HG03066 (cell line): Measurements from ENCODE around the gene ODAPH.
"Not testable (repeated sequence)": the region's sequence is repeated elsewhere in the genome, so short reads cannot be mapped to it uniquely, and the experiment has no call there.

Experiments
- ATAC-seq: cut with Tn5 transposase; IDR thresholded peaks from one replicate; pipeline ENCODE4 v1.9.1; 2021; ENCODE audit warnings: low read depth; ENCODE audit not compliant: unreplicated experiment

ODAPH gene

DNA sequence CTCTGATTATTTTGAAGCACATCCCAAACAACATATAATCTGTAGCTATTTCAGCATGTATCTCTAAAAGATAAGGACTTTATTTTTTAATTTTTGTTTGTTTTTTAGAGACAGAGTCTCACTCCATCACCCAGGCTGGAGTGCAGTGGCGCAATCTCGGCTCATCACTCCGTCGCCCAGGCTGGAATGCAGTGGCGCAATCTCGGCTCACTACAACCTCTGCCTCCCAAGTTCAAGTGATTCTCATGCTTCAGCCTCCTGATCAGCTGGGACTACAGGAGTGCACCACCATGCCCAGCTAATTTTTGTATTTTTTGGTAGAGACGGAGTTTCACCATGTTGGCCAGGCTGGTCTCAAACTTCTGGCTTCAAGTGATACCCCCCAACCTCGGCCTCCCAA is 11.6 kb upstream of the ODAPH start:
- ATAC-seq = not testable (repeated sequence)

- ATAC-seq = no peak
Measured at GRCh38 chr4:75544870-75545269, 11.0 kb upstream of the ODAPH start.

DNA sequence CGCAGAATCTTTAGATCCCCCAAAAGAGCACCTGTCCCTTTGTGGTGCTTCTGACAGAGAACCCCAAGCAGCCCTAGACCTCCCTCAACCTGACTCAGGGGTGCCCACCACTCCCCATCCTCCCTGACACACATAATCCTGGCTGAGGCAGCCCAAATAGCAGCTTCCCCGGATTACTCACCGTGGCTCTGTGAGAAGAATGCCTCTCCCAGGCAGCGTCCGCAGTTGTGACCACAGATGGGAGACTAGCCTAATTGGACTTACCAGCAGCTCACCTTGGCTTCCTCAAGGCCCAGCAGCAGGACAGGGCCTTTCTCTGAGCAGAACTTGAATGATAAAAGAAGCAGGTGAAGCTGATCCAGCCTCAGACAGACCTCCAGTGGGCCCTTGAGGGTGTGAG is 10.3 kb upstream of the ODAPH start:
- ATAC-seq = no peak

GRCh38 chr4:75547647-75548387 is 8.0 kb upstream of the ODAPH start:
- ATAC-seq = no peak

GRCh38 chr4:75549019-75549418 is 6.8 kb upstream of the ODAPH start:
- ATAC-seq = no peak

- ATAC-seq = no peak
Measured at GRCh38 chr4:75552452-75552851, 3.4 kb upstream of the ODAPH start.

- no peak for ATAC-seq
Measured at GRCh38 chr4:75557696-75558095, 1.8 kb downstream of the ODAPH start.

- ATAC-seq = no peak
Measured at GRCh38 chr4:75561789-75562188, 5.9 kb downstream of the ODAPH start.

DNA sequence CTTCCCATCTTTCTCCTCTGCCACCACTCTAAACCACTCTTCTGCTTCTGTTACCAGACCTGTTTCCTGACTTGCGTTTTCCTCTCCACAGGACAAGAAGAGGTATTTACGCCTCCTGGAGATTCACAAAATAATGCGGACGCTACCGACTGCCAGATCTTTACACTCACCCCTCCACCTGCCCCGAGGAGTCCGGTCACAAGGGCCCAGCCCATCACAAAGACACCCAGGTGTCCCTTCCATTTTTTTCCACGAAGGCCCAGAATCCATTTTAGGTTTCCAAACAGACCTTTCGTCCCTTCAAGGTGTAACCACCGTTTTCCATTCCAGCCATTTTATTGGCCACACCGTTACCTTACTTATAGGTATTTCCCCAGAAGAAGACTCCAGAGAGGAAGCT is 8.2 kb downstream of the ODAPH start:
- no peak for ATAC-seq

DNA sequence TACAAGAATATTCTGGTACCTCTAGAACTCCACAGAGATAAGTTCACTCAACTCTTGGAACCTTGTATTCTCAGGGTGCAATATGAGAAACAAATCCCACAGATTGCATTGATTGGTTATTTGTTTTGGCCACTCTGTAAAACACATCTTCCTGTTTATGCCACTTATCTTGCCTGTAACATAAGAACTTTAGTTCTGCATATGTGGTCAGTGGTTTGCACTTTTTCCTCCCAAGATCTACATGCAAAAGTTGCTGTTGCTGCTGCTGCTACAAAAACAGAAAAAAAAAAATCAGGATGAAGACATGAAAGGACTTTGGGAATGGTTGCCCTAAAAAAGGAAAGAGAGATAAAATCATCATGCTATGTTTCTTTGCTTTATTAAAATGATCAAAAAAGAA is 9.6 kb downstream of the ODAPH start:
- no peak for ATAC-seq

DNA sequence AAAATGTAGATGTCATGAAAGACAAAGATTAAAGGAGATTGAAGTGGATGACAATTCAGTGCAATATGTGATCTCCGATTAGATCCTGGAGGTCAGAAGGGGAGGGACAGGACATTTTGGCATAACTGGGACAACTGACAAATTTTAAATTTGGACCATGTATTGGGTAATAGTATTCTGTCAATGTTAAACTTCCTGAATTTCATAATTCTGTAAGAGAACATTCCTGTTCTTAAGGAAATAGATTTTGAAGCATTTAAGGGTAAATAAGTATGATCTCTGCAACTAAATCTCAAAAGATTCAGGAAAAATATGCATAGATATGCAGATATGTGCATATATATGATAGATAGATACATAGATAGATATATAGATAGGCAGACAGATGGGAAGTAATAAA is 11.0 kb downstream of the ODAPH start:
- ATAC-seq = no peak

DNA sequence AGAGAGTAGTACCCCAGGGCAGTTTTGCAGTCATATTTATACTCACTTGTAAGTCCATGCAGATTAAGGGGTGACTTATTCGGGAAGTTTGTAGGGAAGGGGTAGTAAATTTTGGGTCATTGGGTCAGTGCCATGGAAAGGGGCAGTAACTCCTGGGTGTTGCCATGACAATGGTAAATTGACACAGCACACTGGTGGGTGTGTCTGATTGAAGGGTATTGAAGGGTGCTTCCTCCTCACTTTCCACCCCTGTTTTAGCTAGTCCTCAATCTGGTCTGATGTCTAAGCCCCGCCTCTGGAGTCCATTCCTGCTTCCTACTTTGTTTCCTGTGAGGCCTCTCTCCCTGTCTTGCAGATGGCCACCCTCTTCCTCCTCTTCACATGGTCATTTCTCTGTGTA is 11.9 kb downstream of the ODAPH start:
- no peak for ATAC-seq

- ATAC-seq = no peak
Measured at GRCh38 chr4:75584067-75584466, 28.2 kb downstream of the ODAPH start.

GRCh38 chr4:75593393-75593792 is 37.5 kb downstream of the ODAPH start:
- ATAC-seq = no peak

GRCh38 chr4:75596061-75596460 is 40.2 kb downstream of the ODAPH start:
- ATAC-seq = no peak

- ATAC-seq = no peak
Measured at GRCh38 chr4:75598390-75598789, 42.5 kb downstream of the ODAPH start.

DNA sequence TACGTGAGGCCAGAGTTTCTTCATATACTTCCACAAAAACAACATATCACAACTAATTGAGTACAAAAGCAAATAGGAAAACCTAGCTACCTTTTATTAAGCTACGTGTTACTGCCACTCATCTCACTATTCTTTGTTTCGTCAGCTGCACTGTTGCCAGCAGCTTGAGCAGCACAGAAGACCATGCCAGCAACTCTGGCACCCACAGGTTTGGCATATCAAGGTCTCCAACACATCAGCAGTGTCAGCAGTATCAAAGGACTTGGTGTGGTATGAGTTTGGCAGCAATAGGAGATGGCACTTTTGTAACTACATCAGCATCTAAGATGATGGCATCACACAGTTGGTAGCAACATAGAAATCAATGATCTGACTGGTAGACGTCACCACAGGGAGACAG is 43.8 kb downstream of the ODAPH start:
- no peak for ATAC-seq

- ATAC-seq = no peak
Measured at GRCh38 chr4:75605928-75606327, 50.1 kb downstream of the ODAPH start.

- ATAC-seq = no peak
Measured at GRCh38 chr4:75612306-75612705, 56.4 kb downstream of the ODAPH start.
